ENCODE measurements around the gene ZNF684.
"Not testable (repeated sequence)": the region's sequence is repeated elsewhere in the genome, so short reads cannot be mapped to it uniquely, and the experiment has no call there.

ZNF684 gene

DNA sequence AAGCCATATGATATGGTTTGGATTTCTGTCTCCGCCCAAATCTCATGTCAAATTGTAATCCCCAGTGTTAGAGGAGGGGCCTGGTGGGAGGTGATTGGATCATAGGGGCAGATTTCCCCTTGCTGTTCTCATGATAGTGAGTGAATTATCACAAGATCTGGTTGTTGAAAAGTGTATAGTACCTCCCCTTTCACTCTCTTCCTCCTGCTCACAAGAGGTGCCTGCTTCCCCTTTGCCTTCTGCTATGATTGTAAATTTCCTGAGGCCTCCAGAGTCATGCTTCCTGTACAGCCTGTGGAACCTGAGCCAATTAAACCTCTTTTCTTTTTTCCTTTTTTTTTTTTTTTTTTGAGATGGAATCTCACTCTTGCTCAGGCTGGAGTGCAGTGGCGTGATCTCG lies 43.4 kb downstream of the ZNF684 start:
- not testable (repeated sequence) for FAIRE-seq

DNA sequence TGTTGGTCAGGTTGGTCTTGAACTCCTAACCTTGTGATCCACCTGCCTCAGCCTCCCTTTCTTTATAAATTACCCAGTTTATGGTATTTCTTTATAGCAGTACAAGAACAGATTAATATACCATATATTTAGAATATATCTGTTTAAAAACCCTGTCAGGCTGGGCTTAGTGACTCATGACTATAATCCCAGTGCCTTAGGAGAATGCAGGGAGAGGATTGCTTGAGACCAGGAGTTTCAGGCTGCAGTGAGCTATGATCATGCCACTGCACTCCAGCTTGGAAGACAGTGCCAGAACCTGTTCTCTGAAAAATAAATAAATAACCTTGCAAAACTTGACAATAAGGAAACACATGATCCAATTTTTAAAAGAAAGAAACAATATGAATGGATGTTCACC lies 43.9 kb downstream of the ZNF684 start:
- FAIRE-seq: no peak

DNA sequence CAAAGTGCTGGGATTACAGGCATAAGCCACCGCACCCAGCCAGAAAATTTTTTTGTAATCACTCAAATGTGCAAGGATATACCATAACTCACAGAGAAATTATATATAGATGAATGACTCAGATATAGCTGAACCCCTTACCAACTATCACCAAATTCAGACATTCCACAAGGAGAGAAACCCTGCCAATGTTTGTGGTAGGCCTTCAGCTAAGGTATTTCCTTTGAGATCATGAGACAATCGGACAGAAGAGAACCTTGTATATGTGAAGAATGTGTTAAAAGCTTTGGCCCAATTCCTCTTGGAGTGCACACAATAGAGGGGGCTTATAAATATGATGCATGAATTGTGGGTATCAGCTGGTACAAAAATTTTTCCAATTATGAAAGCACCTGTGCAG lies 50.7 kb downstream of the ZNF684 start:
- FAIRE-seq: no peak

DNA sequence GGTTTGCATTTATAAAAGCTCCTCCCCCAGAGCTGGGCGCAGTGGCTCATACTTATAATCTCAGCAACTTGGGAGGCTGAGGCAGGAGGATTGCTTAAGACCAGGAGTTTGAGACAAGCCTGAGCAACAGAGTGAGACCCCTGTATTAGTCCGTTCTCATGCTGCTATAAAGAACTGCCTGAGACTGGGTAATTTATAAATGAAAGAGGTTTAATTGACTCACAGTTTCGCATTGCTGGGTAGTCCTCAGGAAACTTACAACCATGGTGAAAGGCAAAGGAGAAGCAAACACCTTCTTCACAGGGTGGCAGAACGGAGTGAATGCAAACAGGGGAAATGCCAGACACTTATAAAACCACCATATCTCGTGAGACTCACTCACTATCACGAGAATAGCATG lies 52.5 kb downstream of the ZNF684 start:
- FAIRE-seq: no peak

GRCh38 chr1:40588586-40588985 lies 57.1 kb downstream of the ZNF684 start:
- no peak for FAIRE-seq

DNA sequence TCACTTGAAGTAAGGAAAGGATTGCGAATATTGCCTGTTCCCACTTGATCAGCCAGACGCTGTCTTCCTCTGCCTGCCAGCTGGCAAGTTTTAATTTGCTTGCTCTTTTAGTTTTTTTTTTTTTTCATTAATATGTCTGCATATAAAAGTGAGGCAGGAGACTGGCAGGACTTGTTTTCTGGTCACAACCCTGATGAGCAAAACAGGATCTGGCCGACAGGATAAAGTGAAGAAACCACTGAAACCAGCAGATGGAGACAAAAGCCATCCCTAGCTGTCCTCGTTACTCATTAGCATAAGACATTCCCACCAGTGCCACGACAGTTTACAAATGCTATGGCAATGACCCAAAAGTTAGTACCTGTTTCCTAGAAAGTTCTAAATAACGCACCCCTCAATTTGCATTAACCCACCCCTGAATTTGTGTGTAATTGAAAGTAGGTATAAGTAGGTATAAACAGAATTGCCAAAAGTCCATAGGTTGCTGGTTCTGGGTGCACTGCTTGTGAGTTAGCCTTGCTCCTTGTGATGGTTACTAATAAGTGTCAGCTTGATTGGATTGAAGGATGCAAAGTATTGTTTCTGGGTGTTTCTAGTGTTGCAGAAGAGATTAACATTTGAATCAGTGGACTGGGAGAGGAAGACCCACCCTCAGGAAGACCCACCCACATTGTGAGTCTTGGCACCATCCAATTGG lies 60.8 kb downstream of the ZNF684 start:
- FAIRE-seq: no peak

DNA sequence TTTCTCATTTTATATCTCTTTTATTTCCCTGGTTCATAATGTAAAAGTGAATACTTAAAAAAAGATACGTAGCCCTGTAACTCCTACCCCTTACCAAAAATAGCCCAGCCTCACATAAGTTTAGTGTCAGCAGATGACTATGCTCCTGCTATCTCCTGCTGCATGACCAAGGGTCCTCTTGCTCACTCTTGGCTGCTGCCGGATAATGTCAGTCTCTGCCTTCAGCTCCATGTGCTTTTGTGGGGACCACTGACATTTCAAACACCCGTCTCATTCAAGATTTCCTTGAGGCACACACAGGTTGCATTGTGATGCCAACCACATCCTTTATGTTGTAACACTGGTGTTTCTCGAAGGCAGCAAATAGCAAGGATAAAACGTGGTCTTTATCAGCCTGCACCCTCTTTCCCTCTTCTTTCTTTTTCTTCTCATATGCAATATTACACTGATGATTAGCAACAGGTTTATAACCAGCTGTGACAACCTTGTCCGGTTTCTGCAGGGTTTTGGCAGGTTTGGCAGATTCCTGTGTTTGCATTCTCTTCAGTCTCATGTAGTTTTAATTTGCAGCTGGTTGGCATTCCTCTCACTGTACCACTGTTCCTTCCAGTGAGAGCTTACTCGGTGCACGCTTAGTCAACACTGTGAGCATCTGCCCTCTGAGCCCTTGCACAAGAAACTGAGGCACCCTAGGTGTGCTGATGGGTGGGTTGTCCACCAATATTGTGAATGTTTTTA lies 62.2 kb downstream of the ZNF684 start:
- no peak for FAIRE-seq

- FAIRE-seq: no peak
These were observed 62.7 kb downstream of the ZNF684 start for GRCh38 chr1:40594187-40594531.

DNA sequence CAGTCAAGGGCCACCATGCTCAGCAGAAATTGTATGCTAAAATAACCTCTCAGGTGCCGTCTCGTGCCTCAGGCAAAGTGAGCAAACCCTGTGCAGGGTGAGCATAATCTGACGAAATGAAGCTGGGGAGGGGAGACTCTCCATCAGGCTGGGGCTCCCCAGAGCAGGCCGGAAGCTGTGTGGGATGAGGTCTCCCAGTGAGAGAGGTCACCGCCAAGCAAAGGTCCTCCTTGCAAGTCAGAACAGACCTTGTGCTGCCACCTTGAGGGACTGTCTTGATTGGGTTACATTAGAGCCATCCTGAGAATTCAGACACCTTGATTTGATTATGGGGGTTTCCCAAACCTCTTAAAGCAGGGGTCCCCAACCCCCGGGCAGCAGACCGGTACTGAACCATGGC lies 64.2 kb downstream of the ZNF684 start:
- no peak for FAIRE-seq

Data from colon (tissue), 2 donors.